HG03175 (cell line): Measurements from ENCODE around the gene CGN.
"Not testable (repeated sequence)": the region's sequence is repeated elsewhere in the genome, so short reads cannot be mapped to it uniquely, and the experiment has no call there.

ENCODE experiments used
- ATAC-seq: cut with Tn5 transposase; IDR thresholded peaks from one replicate; pipeline ENCODE4 v1.9.1; 2021; ENCODE audit warnings: mild to moderate bottlenecking, moderate library complexity; ENCODE audit not compliant: unreplicated experiment

CGN gene

GRCh38 chr1:151519667-151520066, 8.5 kb downstream of the CGN start:
- ATAC-seq = no peak

GRCh38 chr1:151520359-151520758, 9.2 kb downstream of the CGN start:
- no peak for ATAC-seq

GRCh38 chr1:151522427-151522826, 11.2 kb downstream of the CGN start:
- not testable (repeated sequence) for ATAC-seq

GRCh38 chr1:151523326-151523725, 12.1 kb downstream of the CGN start:
- ATAC-seq = no peak

- no peak for ATAC-seq
These were observed 13.5 kb downstream of the CGN start for GRCh38 chr1:151524736-151525135.

GRCh38 chr1:151526735-151527525, 15.7 kb downstream of the CGN start:
- no peak for ATAC-seq

GRCh38 chr1:151529211-151529702, 18.1 kb downstream of the CGN start:
- no peak for ATAC-seq

- no peak for ATAC-seq
These were observed 18.6 kb downstream of the CGN start for GRCh38 chr1:151529781-151530180.

- no peak for ATAC-seq
These were observed 19.3 kb downstream of the CGN start for GRCh38 chr1:151530461-151530860.

GRCh38 chr1:151533870-151534269, 22.7 kb downstream of the CGN start:
- ATAC-seq = no peak

- ATAC-seq = no peak
These were observed 23.6 kb downstream of the CGN start for GRCh38 chr1:151534662-151535278.

GRCh38 chr1:151535326-151536271, 24.4 kb downstream of the CGN start:
- ATAC-seq = no peak

GRCh38 chr1:151536499-151536898, 25.3 kb downstream of the CGN start:
- ATAC-seq = no peak

GRCh38 chr1:151537112-151537511, 25.9 kb downstream of the CGN start:
- no peak for ATAC-seq

- ATAC-seq = peak; percentile 64
These were observed 28.3 kb downstream of the CGN start for GRCh38 chr1:151539321-151540020.

GRCh38 chr1:151540021-151540981, 29.1 kb downstream of the CGN start, which contains the start of gene TUFT1:
Gene TUFT1 (plus strand): TSS chr1:151540309. CDS start chr1:151540367, 58 bp downstream.
- peak; percentile 94 for ATAC-seq

GRCh38 chr1:151540982-151541377, 29.8 kb downstream of the CGN start:
- ATAC-seq = no peak

- no peak for ATAC-seq
These were observed 30.6 kb downstream of the CGN start for GRCh38 chr1:151541752-151542151.

- no peak for ATAC-seq
These were observed 31.5 kb downstream of the CGN start for GRCh38 chr1:151542710-151543129.
